ENCODE measurements around the gene PUM1. TPM values are rescaled to one million over a fixed set of nuclear protein-coding genes. Genes with fewer than 3 reads are reported as not detected.

Gene PUM1
- total RNA-seq, 6 experiments from 2014 or later = 30.9 to 51.6 (median 42.0) TPM

DNA sequence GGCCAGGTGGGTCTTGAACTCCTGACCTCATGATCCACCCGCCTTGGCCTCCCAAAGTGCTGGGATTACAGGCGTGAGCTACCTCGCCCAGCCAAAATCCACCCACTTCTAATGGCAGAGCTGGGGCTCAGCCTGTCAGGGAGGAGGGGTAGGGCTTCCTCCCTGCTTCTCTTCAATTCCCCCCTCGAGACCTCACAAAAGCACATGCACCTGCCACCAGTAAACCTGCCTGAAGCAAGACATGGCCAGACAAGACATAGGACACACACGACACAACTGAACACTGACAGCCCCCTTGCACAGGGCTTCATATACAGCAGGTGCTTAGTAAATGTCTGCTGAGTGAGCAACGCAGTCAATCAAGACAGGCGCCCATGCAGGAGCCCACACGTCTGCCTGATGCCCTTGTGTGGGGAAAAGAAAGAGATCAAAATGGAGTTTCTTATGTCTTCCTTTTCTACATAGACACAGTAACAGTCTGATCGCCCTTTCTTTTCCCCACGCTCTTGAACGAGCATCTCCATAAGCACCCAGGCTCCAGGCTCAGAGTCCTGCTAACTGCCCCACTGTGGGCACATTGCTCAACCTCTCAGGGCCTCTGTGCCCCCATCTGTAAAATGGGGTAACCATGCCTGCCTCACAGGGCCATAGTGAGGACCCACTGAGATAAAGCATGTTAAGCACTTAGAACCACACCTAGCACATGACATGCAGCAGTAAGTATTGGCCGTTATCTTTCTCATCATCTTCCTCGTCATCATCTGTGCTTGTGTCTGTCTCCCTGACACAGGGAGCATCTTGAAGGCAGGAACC lies 165.7 kb downstream of the PUM1 start:
- Histone ChIP-seq H3K4me1 (no peaks in the 10 kb centered on the region), H3K36me3 (no peaks in the 10 kb centered on the region), H3K9me3 (no peaks in the 10 kb centered on the region), H3K4me3 (no peak overlapping the region), H3K27ac (no peak overlapping the region), H3K27me3 (no peaks in the 10 kb centered on the region)
- TF ChIP-seq, protein P1, sequence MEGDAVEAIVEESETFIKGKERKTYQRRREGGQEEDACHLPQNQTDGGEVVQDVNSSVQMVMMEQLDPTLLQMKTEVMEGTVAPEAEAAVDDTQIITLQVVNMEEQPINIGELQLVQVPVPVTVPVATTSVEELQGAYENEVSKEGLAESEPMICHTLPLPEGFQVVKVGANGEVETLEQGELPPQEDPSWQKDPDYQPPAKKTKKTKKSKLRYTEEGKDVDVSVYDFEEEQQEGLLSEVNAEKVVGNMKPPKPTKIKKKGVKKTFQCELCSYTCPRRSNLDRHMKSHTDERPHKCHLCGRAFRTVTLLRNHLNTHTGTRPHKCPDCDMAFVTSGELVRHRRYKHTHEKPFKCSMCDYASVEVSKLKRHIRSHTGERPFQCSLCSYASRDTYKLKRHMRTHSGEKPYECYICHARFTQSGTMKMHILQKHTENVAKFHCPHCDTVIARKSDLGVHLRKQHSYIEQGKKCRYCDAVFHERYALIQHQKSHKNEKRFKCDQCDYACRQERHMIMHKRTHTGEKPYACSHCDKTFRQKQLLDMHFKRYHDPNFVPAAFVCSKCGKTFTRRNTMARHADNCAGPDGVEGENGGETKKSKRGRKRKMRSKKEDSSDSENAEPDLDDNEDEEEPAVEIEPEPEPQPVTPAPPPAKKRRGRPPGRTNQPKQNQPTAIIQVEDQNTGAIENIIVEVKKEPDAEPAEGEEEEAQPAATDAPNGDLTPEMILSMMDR (IDR thresholded peaks at IDR 0.05) = no peak
- no peak for TF ChIP-seq POLR2A (IDR thresholded peaks at IDR 0.05)
- intact Hi-C loops (cut with DNase I) = no loop called here
- 60% methylated on average over 5 of the region's 13 CpGs for whole genome bisulfite sequencing (ENCODE audit: insufficient coverage, low coverage, low lambda C conversion rate, missing lambda C conversion rate)
- ATAC-seq (no peak), DNase-seq (peak in 1 of 3 donors; percentile 25)

DNA sequence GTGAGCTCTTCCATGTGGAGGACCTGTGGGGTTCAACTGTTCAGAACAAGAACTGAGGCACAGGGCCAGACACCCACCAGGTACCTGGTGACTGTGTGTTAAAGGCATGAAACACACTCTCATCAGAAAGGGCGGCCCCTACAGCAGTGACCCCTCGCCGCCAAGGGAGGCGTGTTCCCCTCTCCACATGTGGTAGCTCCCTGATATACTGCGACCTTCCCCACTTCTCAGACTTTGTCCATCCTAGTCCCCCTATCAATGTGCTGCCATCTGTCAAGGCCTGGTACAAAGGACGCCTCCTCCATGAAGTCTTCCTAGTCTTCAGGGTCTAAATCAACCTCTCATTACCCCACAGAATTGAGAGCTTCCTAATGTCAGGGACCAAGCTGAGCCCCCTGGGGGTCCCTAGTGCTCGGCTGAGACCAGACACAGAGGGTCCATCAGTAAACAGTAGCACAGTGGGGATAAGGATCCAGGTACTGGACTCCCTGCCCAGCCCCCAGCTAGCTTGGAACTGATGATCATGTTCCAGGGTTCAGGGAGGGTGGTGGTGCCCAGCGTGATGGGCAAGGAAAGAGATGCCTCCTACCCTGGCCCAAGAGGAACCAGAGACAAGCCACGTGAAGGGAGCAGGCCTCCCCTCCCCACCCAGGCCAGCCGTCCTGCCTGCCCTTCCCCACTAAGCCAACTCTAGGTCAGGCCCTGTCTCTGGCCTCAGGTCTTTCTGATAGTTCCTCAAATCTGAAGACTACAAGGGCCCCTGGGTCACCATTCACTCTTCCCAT lies 167.3 kb downstream of the PUM1 start:
- Histone ChIP-seq H3K9me3 (no peaks in the 10 kb centered on the region), H3K27ac (no peak overlapping the region), H3K4me1 (no peaks in the 10 kb centered on the region), H3K4me3 (no peak overlapping the region), H3K36me3 (no peaks in the 10 kb centered on the region), H3K27me3 (no peaks in the 10 kb centered on the region)
- WGBS (ENCODE audit: insufficient coverage, low coverage, low lambda C conversion rate, missing lambda C conversion rate) = 80% methylated on average over 1 of the region's 10 CpGs
- intact Hi-C loops (cut with DNase I) = no loop called here
- ATAC-seq (peak in 3 of 4 donors; percentile 8 to 42 (median 19)), DNase-seq (peak in 1 of 3 donors; percentile 55)
- TF ChIP-seq POLR2A (IDR thresholded peaks at IDR 0.05) = no peak
- TF ChIP-seq, protein P1 (IDR thresholded peaks at IDR 0.05) = no peak

DNA sequence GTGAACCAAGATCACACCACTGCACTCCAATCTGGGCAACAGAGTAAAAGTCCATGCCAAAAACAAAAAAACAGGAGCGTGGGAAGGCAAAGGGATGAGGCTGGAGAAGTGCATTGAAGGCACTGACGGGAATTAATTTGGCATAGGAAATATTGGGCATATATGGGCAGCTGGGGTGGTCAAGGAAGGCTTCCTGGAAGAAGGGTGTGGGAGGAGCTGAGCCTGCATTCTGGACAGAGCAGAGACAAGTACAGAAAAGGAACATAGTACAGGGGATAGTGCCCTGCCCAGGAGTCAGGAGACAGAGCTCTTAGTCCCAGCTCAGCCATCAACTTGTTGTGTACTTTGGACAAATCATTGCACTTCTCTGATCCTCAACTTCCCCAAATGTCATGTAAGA lies 168.6 kb downstream of the PUM1 start:
- WGBS (ENCODE audit: insufficient coverage, low coverage, low lambda C conversion rate, missing lambda C conversion rate) = 69% methylated on average over 2 of the region's 2 CpGs
- DNase-seq (no peak), ATAC-seq (peak in 1 of 4 donors; percentile 6)
- Histone ChIP-seq H3K27ac (no peak overlapping the region), H3K27me3 (no peaks in the 10 kb centered on the region), H3K4me3 (no peak overlapping the region), H3K36me3 (no peaks in the 10 kb centered on the region), H3K4me1 (no peaks in the 10 kb centered on the region), H3K9me3 (no peaks in the 10 kb centered on the region)
- TF ChIP-seq, protein P1 (IDR thresholded peaks at IDR 0.05) = no peak
- no peak for TF ChIP-seq POLR2A (IDR thresholded peaks at IDR 0.05)
- intact Hi-C loops (cut with DNase I) = no loop called here

DNA sequence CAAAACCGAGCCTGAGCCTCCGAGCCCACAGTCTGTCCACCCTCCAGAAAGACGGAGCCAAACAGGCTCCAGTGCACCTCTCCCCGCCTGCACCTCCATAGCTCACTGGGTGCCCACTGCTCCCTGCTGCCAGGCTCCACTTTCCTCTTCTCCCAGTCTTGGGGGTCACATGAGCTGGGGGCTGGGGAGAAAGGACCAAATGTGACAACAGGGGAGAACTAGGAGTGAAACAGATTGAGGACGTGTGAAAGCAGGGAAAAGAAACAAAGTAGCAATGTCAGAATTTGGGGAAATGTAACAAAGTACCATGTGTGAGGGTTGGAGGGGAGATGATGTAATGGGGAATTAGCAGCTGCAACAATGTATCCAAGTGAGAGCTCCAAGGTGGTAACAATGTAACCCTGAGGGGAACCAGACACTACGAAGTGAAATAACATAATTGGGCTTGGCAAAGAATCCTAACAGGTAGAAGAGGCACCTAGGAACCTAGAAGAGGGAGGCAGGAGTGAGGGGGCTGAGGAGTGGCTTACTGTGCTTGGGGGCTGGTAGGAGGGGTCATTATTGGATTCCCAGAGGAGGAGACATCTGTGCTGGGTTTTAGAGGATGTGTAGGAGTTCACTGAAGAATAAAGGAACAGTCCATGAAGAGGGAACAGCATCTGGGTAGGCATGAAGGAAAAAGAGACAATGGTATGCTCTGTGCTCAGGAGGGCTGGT lies 169.4 kb downstream of the PUM1 start:
- TF ChIP-seq, protein P1 (IDR thresholded peaks at IDR 0.05) = no peak
- no peak for TF ChIP-seq POLR2A (IDR thresholded peaks at IDR 0.05)
- DNase-seq = no peak

More for the DNA sequence above, 169.4 kb downstream of the PUM1 start:
- intact Hi-C loops (cut with DNase I) = no loop called here
- WGBS (ENCODE audit: insufficient coverage, low coverage, low lambda C conversion rate, missing lambda C conversion rate) = 84% methylated on average over 6 of the region's 6 CpGs
- H3K4me1 ChIP-seq = no peaks in the 10 kb centered on the region
- H3K27me3 ChIP-seq = no peaks in the 10 kb centered on the region
- H3K27ac ChIP-seq = no peak overlapping the region
- no peaks in the 10 kb centered on the region for H3K36me3 ChIP-seq
- H3K4me3 ChIP-seq = no peak overlapping the region
- ATAC-seq = no peak
- H3K9me3 ChIP-seq = no peaks in the 10 kb centered on the region

All from right lobe of liver (tissue), 6 donors.